HL-60 (cell line): ENCODE data around the gene MYO1D.

Experiments
- DNase-seq, 2 experiments: peaks; one replicate each; pipeline ENCODE4 v3.0.0-alpha.2; 2010 to 2020; ENCODE audit warnings: low read depth in 1 of 2, low spot score in 1 of 2
- H3K27ac ChIP-seq: fragments of 250-450 bp; sonication (Bioruptor Pico); replicated peaks from 2 replicates; pipeline ENCODE4 v1.5.1; 2020; ENCODE audit warnings: mild to moderate bottlenecking, moderate library complexity
- H3K27me3 ChIP-seq: fragments of 250-450 bp; sonication (Bioruptor Pico); 2 replicates; pipeline ENCODE4 v1.5.1; 2021; ENCODE audit warnings: mild to moderate bottlenecking, moderate library complexity; ENCODE audit not compliant: insufficient read depth, poor library complexity, severe bottlenecking
- H3K4me3 ChIP-seq: replicated peaks from 2 replicates; pipeline ENCODE4 v1.5.1; 2011; ENCODE audit warnings: mild to moderate bottlenecking, control low read depth, low read length; ENCODE audit not compliant: insufficient read depth
- CTCF ChIP-seq: IDR thresholded peaks from one replicate; pipeline ENCODE4 v1.5.1; 2011; ENCODE audit warnings: low read length, control low read depth, inconsistent platforms; ENCODE audit not compliant: insufficient read depth
- GABPA ChIP-seq: IDR thresholded peaks from 2 replicates; pipeline ENCODE4 v1.6.1; 2012; ENCODE audit warnings: low read depth
- POLR2AphosphoS5 ChIP-seq: IDR thresholded peaks from 2 replicates; pipeline ENCODE4 v1.6.1; 2012; ENCODE audit warnings: low read depth
- SPI1 ChIP-seq: IDR thresholded peaks from 2 replicates; pipeline ENCODE4 v1.6.1; 2012; ENCODE audit warnings: low read depth, mild to moderate bottlenecking, borderline replicate concordance
- TF ChIP-seq, protein P1 (sequence below): IDR thresholded peaks from 2 replicates; pipeline ENCODE4 v1.6.1; 2012; ENCODE audit warnings: low read depth; ENCODE audit not compliant: insufficient replicate concordance

Gene MYO1D

GRCh38 chr17:32916134-32916533, 39.2 kb upstream of the MYO1D start:
- H3K4me3 ChIP-seq: no peak overlapping the region
- H3K27ac ChIP-seq: no peak overlapping the region
- no peak for DNase-seq
- H3K27me3 ChIP-seq: no peaks in the 10 kb centered on the region
- no peak for TF ChIP-seq SPI1
- TF ChIP-seq, protein P1, sequence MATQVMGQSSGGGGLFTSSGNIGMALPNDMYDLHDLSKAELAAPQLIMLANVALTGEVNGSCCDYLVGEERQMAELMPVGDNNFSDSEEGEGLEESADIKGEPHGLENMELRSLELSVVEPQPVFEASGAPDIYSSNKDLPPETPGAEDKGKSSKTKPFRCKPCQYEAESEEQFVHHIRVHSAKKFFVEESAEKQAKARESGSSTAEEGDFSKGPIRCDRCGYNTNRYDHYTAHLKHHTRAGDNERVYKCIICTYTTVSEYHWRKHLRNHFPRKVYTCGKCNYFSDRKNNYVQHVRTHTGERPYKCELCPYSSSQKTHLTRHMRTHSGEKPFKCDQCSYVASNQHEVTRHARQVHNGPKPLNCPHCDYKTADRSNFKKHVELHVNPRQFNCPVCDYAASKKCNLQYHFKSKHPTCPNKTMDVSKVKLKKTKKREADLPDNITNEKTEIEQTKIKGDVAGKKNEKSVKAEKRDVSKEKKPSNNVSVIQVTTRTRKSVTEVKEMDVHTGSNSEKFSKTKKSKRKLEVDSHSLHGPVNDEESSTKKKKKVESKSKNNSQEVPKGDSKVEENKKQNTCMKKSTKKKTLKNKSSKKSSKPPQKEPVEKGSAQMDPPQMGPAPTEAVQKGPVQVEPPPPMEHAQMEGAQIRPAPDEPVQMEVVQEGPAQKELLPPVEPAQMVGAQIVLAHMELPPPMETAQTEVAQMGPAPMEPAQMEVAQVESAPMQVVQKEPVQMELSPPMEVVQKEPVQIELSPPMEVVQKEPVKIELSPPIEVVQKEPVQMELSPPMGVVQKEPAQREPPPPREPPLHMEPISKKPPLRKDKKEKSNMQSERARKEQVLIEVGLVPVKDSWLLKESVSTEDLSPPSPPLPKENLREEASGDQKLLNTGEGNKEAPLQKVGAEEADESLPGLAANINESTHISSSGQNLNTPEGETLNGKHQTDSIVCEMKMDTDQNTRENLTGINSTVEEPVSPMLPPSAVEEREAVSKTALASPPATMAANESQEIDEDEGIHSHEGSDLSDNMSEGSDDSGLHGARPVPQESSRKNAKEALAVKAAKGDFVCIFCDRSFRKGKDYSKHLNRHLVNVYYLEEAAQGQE: no peak
- TF ChIP-seq CTCF: no peak
- no peak for TF ChIP-seq POLR2AphosphoS5
- no peak for TF ChIP-seq GABPA

DNA sequence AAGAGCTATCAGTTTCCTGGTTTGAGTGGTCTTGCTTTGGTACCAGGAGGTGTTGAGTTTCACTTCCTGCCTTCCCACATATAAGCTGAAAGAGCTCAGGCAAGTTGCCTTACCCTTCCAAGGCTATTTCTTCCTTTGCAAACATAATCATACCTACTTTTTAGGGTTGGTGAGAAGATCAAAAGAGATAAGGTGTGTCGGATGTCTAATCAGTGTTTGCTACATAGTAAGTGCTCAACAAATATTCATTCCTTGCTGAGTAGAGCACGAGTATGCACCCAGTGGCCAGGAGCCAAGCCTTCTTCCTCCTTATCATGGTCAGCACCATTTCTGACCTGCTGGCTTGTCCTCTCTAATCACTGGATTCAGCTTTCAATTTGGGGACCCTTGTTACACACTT, 38.3 kb upstream of the MYO1D start:
- H3K27me3 ChIP-seq: no peaks in the 10 kb centered on the region

GRCh38 chr17:32914181-32914580, 37.3 kb upstream of the MYO1D start:
- TF ChIP-seq GABPA (no peak), POLR2AphosphoS5 (no peak), SPI1 (no peak), CTCF (no peak)
- TF ChIP-seq, protein P1: no peak
- no peak for DNase-seq
- Histone ChIP-seq H3K27me3 (no peaks in the 10 kb centered on the region), H3K4me3 (no peak overlapping the region), H3K27ac (no peak overlapping the region)

More for the DNA sequence above, 38.3 kb upstream of the MYO1D start:
- no peak overlapping the region for H3K27ac ChIP-seq
- no peak for DNase-seq
- TF ChIP-seq GABPA (no peak), POLR2AphosphoS5 (no peak), SPI1 (no peak), CTCF (no peak)
- TF ChIP-seq, protein P1: no peak
- H3K4me3 ChIP-seq: no peak overlapping the region
